HFFc6 (cell line): ENCODE results near the gene FHOD3. TPM values are rescaled to one million over a fixed set of nuclear protein-coding genes. Genes with fewer than 3 reads are reported as not detected.

Experiments
- DNase-seq: peaks from one replicate; pipeline ENCODE4 v3.0.0-alpha.2; 2018
- H3K27ac Mint-ChIP-seq: 2 replicates; pipeline ENCODE4 v1.8.0; 2020; ENCODE audit warnings: mild to moderate bottlenecking, mixed read lengths
- H3K27me3 Mint-ChIP-seq: 2 replicates; pipeline ENCODE4 v1.8.0; 2021; ENCODE audit warnings: mild to moderate bottlenecking, moderate library complexity, mixed read lengths; ENCODE audit not compliant: insufficient read depth
- H3K36me3 Mint-ChIP-seq: 2 replicates; pipeline ENCODE4 v1.8.0; 2021; ENCODE audit warnings: low read depth, mixed read lengths
- H3K4me1 Mint-ChIP-seq: 2 replicates; pipeline ENCODE4 v1.8.0; 2020; ENCODE audit warnings: low read depth, mixed read lengths
- H3K4me3 Mint-ChIP-seq: 2 replicates; pipeline ENCODE4 v1.8.0; 2020; ENCODE audit warnings: mild to moderate bottlenecking, moderate library complexity, mixed read lengths
- H3K9me3 Mint-ChIP-seq: 2 replicates; pipeline ENCODE4 v1.8.0; 2020; ENCODE audit warnings: mild to moderate bottlenecking, mixed read lengths
- total RNA-seq, 6 experiments: library from RNA; stranded (reverse); fragmentation: NEBNext Ultra II Directional; extraction: Animal tissue kit (Norgen Biotek cat#: 25700); gene quantifications; 2 replicates in 1 of 6; 3 replicates in 5 of 6; pipeline ENCODE4 v1.2.3, GENCODE V29; 2021
- TF ChIP-seq, protein P1 (sequence below): fragments of 200-600 bp; sonication (generic); IDR thresholded peaks from 2 replicates; pipeline ENCODE4 v1.5.0; 2021; ENCODE audit warnings: antibody characterized with exemption, mild to moderate bottlenecking

Gene FHOD3
- total RNA-seq, 6 experiments from 2014 or later: 32.8 to 67.6 (median 61.4) TPM

DNA sequence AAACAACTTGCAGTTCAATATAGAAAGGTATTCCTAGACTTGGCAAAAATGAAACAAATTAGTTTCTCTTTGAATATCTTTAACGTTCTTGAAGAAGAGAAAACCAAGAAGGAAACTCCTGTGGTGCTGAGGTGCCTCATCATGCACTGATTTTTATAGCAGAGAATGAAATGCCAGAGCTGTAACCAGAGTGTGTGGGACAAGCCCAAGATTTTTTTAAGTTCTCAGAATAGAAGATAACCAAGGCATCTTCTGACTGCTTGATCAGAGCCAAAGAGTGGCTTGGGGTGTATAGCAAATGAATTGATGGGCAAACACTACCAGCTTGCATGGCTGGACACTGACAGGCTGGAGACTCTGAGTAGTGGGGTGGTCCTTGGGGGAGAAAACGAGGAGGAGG is 7.9 kb downstream of the FHOD3 start:
- H3K4me3 Mint-ChIP-seq: no peak overlapping the region
- H3K27me3 Mint-ChIP-seq: no peaks in the 10 kb centered on the region; the same call in none of the 2 replicates
- H3K27ac Mint-ChIP-seq: no peak overlapping the region
- H3K9me3 Mint-ChIP-seq: no peaks in the 10 kb centered on the region
- no peak for DNase-seq
- peaks cover 91% of the 10 kb centered on the region for H3K4me1 Mint-ChIP-seq
- no peaks in the 10 kb centered on the region for H3K36me3 Mint-ChIP-seq
- TF ChIP-seq, protein P1, sequence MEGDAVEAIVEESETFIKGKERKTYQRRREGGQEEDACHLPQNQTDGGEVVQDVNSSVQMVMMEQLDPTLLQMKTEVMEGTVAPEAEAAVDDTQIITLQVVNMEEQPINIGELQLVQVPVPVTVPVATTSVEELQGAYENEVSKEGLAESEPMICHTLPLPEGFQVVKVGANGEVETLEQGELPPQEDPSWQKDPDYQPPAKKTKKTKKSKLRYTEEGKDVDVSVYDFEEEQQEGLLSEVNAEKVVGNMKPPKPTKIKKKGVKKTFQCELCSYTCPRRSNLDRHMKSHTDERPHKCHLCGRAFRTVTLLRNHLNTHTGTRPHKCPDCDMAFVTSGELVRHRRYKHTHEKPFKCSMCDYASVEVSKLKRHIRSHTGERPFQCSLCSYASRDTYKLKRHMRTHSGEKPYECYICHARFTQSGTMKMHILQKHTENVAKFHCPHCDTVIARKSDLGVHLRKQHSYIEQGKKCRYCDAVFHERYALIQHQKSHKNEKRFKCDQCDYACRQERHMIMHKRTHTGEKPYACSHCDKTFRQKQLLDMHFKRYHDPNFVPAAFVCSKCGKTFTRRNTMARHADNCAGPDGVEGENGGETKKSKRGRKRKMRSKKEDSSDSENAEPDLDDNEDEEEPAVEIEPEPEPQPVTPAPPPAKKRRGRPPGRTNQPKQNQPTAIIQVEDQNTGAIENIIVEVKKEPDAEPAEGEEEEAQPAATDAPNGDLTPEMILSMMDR: no peak

GRCh38 chr18:36307513-36307912 is 10.0 kb downstream of the FHOD3 start:
- H3K4me3 Mint-ChIP-seq: no peak overlapping the region
- H3K36me3 Mint-ChIP-seq: peaks cover 5% of the 10 kb centered on the region; the same call in 1 of the 2 replicates
- peaks cover 94% of the 10 kb centered on the region for H3K4me1 Mint-ChIP-seq
- H3K27ac Mint-ChIP-seq: no peak overlapping the region
- no peaks in the 10 kb centered on the region; the same call in none of the 2 replicates for H3K27me3 Mint-ChIP-seq
- no peaks in the 10 kb centered on the region for H3K9me3 Mint-ChIP-seq
- DNase-seq: no peak
- TF ChIP-seq, protein P1: no peak

GRCh38 chr18:36308711-36309435 is 11.4 kb downstream of the FHOD3 start:
- H3K4me3 Mint-ChIP-seq: peak overlapping the region; percentile 79
- TF ChIP-seq, protein P1: no peak
- H3K27me3 Mint-ChIP-seq: no peaks in the 10 kb centered on the region; the same call in none of the 2 replicates
- H3K36me3 Mint-ChIP-seq: peaks cover 10% of the 10 kb centered on the region; the same call in 1 of the 2 replicates
- no peaks in the 10 kb centered on the region for H3K9me3 Mint-ChIP-seq
- H3K4me1 Mint-ChIP-seq: peaks cover 94% of the 10 kb centered on the region
- peak overlapping the region; percentile 92 for H3K27ac Mint-ChIP-seq
- DNase-seq: no peak

DNA sequence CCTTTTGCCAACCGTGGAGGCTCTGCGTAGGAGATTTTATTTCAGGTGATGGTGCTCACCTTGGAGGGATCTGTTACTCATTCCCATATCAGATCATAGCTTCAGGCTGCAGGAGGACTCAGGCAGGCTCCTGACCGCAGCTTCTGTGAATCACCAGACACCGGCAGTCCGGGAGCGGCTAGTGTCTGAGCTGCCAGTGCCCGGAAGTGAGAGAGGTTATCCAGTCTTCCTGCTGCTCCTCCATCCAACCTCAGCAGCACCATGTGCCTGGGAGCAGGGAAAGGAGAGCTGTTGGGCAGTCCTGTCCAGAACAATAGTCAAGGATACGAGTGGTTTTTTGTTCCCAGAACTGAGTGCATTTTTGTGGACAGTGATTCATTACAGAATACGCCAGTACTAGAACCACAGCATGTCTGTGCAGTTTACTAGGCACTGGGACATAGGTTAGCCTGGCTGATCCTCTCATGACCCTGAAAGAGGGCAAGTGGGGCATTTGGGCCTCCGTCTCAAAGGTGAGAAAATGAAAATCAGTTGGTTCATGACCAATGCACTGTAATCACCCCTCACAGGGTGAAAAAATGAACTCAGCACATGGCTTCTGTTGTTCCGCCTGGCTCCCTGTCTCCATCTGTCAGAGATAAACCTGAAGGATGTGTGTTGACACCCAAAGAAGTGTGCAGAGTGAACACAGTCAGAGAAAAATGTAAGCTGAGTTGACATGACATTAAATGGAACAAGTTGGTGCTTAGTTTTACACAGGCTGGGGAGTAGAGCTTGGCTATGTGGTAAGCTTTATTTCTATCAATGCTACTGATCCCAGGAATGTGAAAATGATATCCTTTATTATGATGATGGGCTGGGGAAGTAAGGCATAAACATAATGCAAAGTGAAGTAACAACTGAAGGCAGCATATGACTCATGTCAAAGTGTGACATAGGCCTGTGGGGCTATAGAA is 12.2 kb downstream of the FHOD3 start:
- TF ChIP-seq, protein P1: no peak
- Mint-ChIP-seq H3K27me3 (no peaks in the 10 kb centered on the region; the same call in none of the 2 replicates), H3K9me3 (no peaks in the 10 kb centered on the region), H3K36me3 (peaks cover 10% of the 10 kb centered on the region; the same call in 1 of the 2 replicates), H3K27ac (peak overlapping the region; percentile 92), H3K4me3 (peak overlapping the region; percentile 79), H3K4me1 (peaks cover 98% of the 10 kb centered on the region)
- DNase-seq: peak; percentile 100

- Mint-ChIP-seq H3K27ac (peak overlapping the region; percentile 92), H3K36me3 (peaks cover 10% of the 10 kb centered on the region; the same call in 1 of the 2 replicates), H3K4me3 (peak overlapping the region; percentile 19), H3K4me1 (peaks cover 98% of the 10 kb centered on the region), H3K9me3 (no peaks in the 10 kb centered on the region), H3K27me3 (peaks cover 1% of the 10 kb centered on the region)
- DNase-seq: no peak
- TF ChIP-seq, protein P1: no peak
Measured at GRCh38 chr18:36311026-36311570, 13.6 kb downstream of the FHOD3 start.
